ENCODE data around the gene RPS6KA5. TPM values are rescaled to one million over a fixed set of nuclear protein-coding genes. Genes with fewer than 3 reads are reported as not detected.

Gene RPS6KA5
- total and polyA plus RNA-seq, 2 donors (not counting 1 experiment from before 2014, with no cell fraction given), result 6.0 to 34.6 TPM

DNA sequence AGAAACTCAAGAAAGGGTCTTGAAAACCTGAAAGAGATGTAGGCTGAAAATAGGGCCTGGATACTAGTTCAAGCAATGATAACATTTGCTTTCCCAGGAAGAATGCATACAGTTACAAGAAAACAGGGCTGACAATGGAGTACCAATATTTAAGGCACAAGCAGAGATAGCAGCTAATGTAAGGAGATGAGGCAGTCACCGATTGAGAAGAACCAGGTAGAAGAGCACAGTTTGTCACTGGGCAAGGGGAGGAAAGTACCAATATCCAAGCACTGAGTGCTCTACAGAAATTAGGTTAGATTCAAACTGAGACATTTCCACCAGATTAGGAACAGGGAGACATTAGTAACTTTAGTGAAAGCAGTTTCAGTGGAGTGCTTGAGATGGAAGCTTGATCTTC is 19.9 kb downstream of the RPS6KA5 start:
- ATAC-seq (ENCODE audit: low read depth) (no peak), DNase-seq (no peak)
- H3K9me3 ChIP-seq (ENCODE audit: control extremely low read depth in 1 of 3, control insufficient read depth in 2 of 3, insufficient read depth in 1 of 3, low read length in 2 of 3), result no peaks in the 10 kb centered on the region
- H4K20me1 ChIP-seq (ENCODE audit: control insufficient read depth, insufficient read depth, low read length, poor library complexity, severe bottlenecking), result peaks cover 11% of the 10 kb centered on the region
- H2AFZ ChIP-seq (ENCODE audit: insufficient read depth, low read depth, low read length, poor library complexity, severe bottlenecking), result no peak overlapping the region
- ChIA-PET POLR2A (no interaction called here), CTCF (interaction anchor here (1.0 kb wide), 1 partner anchor 134 kb away, joined by 3 read pairs; no protein-coding TSS in a partner anchor)
- Mint-ChIP-seq H3K4me1 (peaks cover 51% of the 10 kb centered on the region), H3K27ac (no peak overlapping the region), H3K9me3 (ENCODE audit: insufficient read depth) (no peaks in the 10 kb centered on the region), H3K4me3 (no peak overlapping the region), H3K27me3 (no peaks in the 10 kb centered on the region)
- H3K27ac ChIP-seq (ENCODE audit: low read length in 2 of 2), result no peak overlapping the region
- H3K9ac ChIP-seq (ENCODE audit: low read length), result no peak overlapping the region
- 100% methylated on average over 1 of the region's 1 CpG for WGBS (ENCODE audit: insufficient coverage)
- H3K27me3 ChIP-seq (replicated peaks in 1 of 4; ENCODE audit: control extremely low read depth in 1 of 4, control insufficient read depth in 3 of 4, insufficient read depth in 4 of 4, low read length in 3 of 4), result no peaks in the 10 kb centered on the region
- peaks cover 13 to 16% of the 10 kb centered on the region in 2 donors for H3K4me1 ChIP-seq (ENCODE audit: control insufficient read depth in 2 of 2, insufficient read depth in 2 of 2, low read length in 2 of 2)
- no peak overlapping the region for H3K4me2 ChIP-seq (replicated peaks; ENCODE audit: low read depth, low read length, poor library complexity, severe bottlenecking)
- H3K4me3 ChIP-seq (ENCODE audit: control extremely low read depth in 1 of 5, extremely low read depth in 1 of 5, insufficient read depth in 1 of 5, low read depth in 2 of 5, low read length in 4 of 5), result no peak overlapping the region
- peaks cover 84% of the 10 kb centered on the region for H3K79me2 ChIP-seq (ENCODE audit: control insufficient read depth, insufficient read depth, low read length)
- intact Hi-C loops (cut with micrococcal nuclease), result no loop called here
- no peak for TF ChIP-seq EZH2 (IDR thresholded peaks at IDR 0.05; ENCODE audit: borderline replicate concordance, insufficient read depth, low read depth, low read length, poor library complexity, severe bottlenecking)
- TF ChIP-seq, protein P1, sequence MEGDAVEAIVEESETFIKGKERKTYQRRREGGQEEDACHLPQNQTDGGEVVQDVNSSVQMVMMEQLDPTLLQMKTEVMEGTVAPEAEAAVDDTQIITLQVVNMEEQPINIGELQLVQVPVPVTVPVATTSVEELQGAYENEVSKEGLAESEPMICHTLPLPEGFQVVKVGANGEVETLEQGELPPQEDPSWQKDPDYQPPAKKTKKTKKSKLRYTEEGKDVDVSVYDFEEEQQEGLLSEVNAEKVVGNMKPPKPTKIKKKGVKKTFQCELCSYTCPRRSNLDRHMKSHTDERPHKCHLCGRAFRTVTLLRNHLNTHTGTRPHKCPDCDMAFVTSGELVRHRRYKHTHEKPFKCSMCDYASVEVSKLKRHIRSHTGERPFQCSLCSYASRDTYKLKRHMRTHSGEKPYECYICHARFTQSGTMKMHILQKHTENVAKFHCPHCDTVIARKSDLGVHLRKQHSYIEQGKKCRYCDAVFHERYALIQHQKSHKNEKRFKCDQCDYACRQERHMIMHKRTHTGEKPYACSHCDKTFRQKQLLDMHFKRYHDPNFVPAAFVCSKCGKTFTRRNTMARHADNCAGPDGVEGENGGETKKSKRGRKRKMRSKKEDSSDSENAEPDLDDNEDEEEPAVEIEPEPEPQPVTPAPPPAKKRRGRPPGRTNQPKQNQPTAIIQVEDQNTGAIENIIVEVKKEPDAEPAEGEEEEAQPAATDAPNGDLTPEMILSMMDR (IDR thresholded peaks at IDR 0.05), result no peak
- peaks cover 6 to 7% of the 10 kb centered on the region in 2 experiments for H3K36me3 ChIP-seq (replicated peaks in 1 of 2; ENCODE audit: control extremely low read depth in 1 of 2, control insufficient read depth in 1 of 2, extremely low read depth in 1 of 2, insufficient read depth in 2 of 2, low read length in 1 of 2)

DNA sequence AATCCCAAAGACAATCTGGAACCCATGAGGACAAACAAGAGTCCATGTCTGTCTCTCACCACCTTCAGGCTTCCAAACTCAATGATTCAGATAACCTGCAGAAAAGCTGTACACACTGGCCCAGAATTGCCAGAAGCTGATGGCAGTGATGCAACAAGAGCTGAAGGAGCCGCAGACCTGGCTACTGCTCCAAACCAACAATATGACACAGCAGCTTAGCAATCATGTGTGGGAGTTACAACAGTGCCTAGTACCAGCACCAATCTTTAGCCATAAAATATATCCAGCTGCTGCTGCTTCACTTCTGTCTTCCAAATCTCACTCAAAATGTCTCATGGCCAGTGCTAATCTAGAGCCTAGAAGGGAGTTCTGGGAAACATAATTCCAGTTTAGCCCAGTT is 22.0 kb downstream of the RPS6KA5 start:
- Mint-ChIP-seq H3K4me1 (peaks cover 55% of the 10 kb centered on the region), H3K4me3 (no peak overlapping the region), H3K9me3 (ENCODE audit: insufficient read depth) (no peaks in the 10 kb centered on the region), H3K27me3 (no peaks in the 10 kb centered on the region), H3K27ac (no peak overlapping the region)
- CTCF ChIA-PET, result no interaction called here
- Histone ChIP-seq H3K4me3 (ENCODE audit: control extremely low read depth in 1 of 5, extremely low read depth in 1 of 5, insufficient read depth in 1 of 5, low read depth in 2 of 5, low read length in 4 of 5) (no peak overlapping the region), H3K27me3 (replicated peaks in 1 of 4; ENCODE audit: control extremely low read depth in 1 of 4, control insufficient read depth in 3 of 4, insufficient read depth in 4 of 4, low read length in 3 of 4) (no peaks in the 10 kb centered on the region), H2AFZ (ENCODE audit: insufficient read depth, low read depth, low read length, poor library complexity, severe bottlenecking) (no peak overlapping the region), H3K79me2 (ENCODE audit: control insufficient read depth, insufficient read depth, low read length) (peaks cover 84% of the 10 kb centered on the region), H3K4me1 (ENCODE audit: control insufficient read depth in 2 of 2, insufficient read depth in 2 of 2, low read length in 2 of 2) (peaks cover 19% of the 10 kb centered on the region in 2 donors), H3K27ac (ENCODE audit: low read length in 2 of 2) (no peak overlapping the region), H3K4me2 (replicated peaks; ENCODE audit: low read depth, low read length, poor library complexity, severe bottlenecking) (no peak overlapping the region), H3K9me3 (ENCODE audit: control extremely low read depth in 1 of 3, control insufficient read depth in 2 of 3, insufficient read depth in 1 of 3, low read length in 2 of 3) (peaks cover 0 to 5% (median 0%) of the 10 kb centered on the region in 3 donors), H3K36me3 (replicated peaks in 1 of 2; ENCODE audit: control extremely low read depth in 1 of 2, control insufficient read depth in 1 of 2, extremely low read depth in 1 of 2, insufficient read depth in 2 of 2, low read length in 1 of 2) (peaks cover 7 to 12% of the 10 kb centered on the region in 2 experiments), H3K9ac (ENCODE audit: low read length) (no peak overlapping the region), H4K20me1 (ENCODE audit: control insufficient read depth, insufficient read depth, low read length, poor library complexity, severe bottlenecking) (peaks cover 11% of the 10 kb centered on the region)
- intact Hi-C loops (cut with micrococcal nuclease), result no loop called here
- TF ChIP-seq, protein P1 (IDR thresholded peaks at IDR 0.05), result no peak
- TF ChIP-seq EZH2 (IDR thresholded peaks at IDR 0.05; ENCODE audit: borderline replicate concordance, insufficient read depth, low read depth, low read length, poor library complexity, severe bottlenecking), result no peak
- POLR2A ChIA-PET, result no interaction called here
- 100% methylated on average over 1 of the region's 1 CpG for WGBS (ENCODE audit: insufficient coverage)
- ATAC-seq (ENCODE audit: low read depth), result no peak
- no peak for DNase-seq
